Heart left ventricle (tissue), 16 donors: ENCODE results near the gene TBL1X. TPM values are rescaled to one million over a fixed set of nuclear protein-coding genes. Genes with fewer than 3 reads are reported as not detected.
"Not testable (repeated sequence)": the region's sequence is repeated elsewhere in the genome, so short reads cannot be mapped to it uniquely, and the experiment has no call there.

Source experiments
- ATAC-seq, 4 donors: fragments of 200-7000 bp; cut with Tn5 transposase; one replicate each; pipeline ENCODE4 v1.9.1; 2020 to 2022; ENCODE audit warnings: moderate library complexity in 4 of 4, mild to moderate bottlenecking in 3 of 4, moderate number of reproducible peaks in 1 of 4
- DNase-seq, 5 donors: peaks; one replicate each; pipeline ENCODE4 v3.0.0-alpha.2; 2020
- H3K27ac ChIP-seq, 12 donors: fragments of 200-600 bp; sonication (generic) in 4 of 12; one replicate each; pipeline versions ENCODE4 v1.5.0 to v1.8.0; 2016 to 2022; ENCODE audit warnings: mild to moderate bottlenecking in 2 of 12
- H3K27me3 ChIP-seq, 9 donors: fragments of 200-600 bp; sonication (generic) in 2 of 9; one replicate each; pipeline versions ENCODE4 v1.5.1 to v1.8.0; 2016 to 2022; ENCODE audit warnings: mild to moderate bottlenecking in 3 of 9
- H3K36me3 ChIP-seq, 9 donors: fragments of 200-600 bp; sonication (generic) in 2 of 9; one replicate each; pipeline versions ENCODE4 v1.5.0 to v1.8.0; 2018 to 2022; ENCODE audit warnings: mild to moderate bottlenecking in 2 of 9
- H3K4me1 ChIP-seq, 12 donors: fragments of 200-600 bp; sonication (generic) in 4 of 12; one replicate each; pipeline versions ENCODE4 v1.5.0 to v1.8.0; 2016 to 2022; ENCODE audit warnings: mild to moderate bottlenecking in 3 of 12
- H3K4me3 ChIP-seq, 12 donors: fragments of 200-600 bp; sonication (generic) in 4 of 12; one replicate each; pipeline versions ENCODE4 v1.5.0 to v1.8.0; 2017 to 2022; ENCODE audit warnings: mild to moderate bottlenecking in 9 of 12, moderate library complexity in 4 of 12
- H3K9me3 ChIP-seq, 12 donors: fragments of 200-600 bp; sonication (generic) in 4 of 12; one replicate each; pipeline versions ENCODE4 v1.5.0 to v1.8.0; 2016 to 2022; ENCODE audit warnings: mild to moderate bottlenecking in 1 of 12
- POLR2A ChIP-seq, 2 donors: fragments of 450-650 bp; IDR thresholded peaks; one replicate each; pipeline ENCODE4 v1.6.1; 2017; ENCODE audit warnings: antibody characterized with exemption in 2 of 2, mild to moderate bottlenecking in 2 of 2, moderate library complexity in 2 of 2
- WGBS, 4 donors: extraction: QIAGEN DNeasy Blood & Tissue Kit in 2 of 4; methylation state at CpG; one replicate each; pipeline versions ENCODE4 v1.1.5 to v1.1.7; 2013 to 2018; 5-methylcytosine and 5-hydroxymethylcytosine counted together
- intact Hi-C, 10 donors: fragments of 100-400 bp; cut with DNase I; formaldehyde crosslinking; loops; one replicate each; pipeline versions ENCODE4 v1.11.1 to v1.14.2; 2022
- polyA plus RNA-seq, 2 donors: library from polyadenylated mRNA; stranded (reverse); fragments of 200-250 nt; gene quantifications; one replicate each; pipeline ENCODE4 v1.2.3, GENCODE V29; 2013
- total RNA-seq, 9 donors: library from RNA; depleted of rRNA in 2 of 9; stranded (reverse); fragments of >200 nt in 2 of 9; fragmentation: NEBNext Ultra II Directional in 3 of 9; extraction: Animal tissue kit (Norgen Biotek cat#: 25700) in 3 of 9; gene quantifications; one replicate each; pipeline versions ENCODE4 v1.1.0 to v1.2.4, GENCODE V29; 2016 to 2023
- TF ChIP-seq, protein P1 (sequence below), 12 donors: fragments of 200-600 bp; sonication (generic) in 4 of 12; IDR thresholded peaks; one replicate each; pipeline versions ENCODE4 v1.5.0 to v1.8.0; 2018 to 2022; ENCODE audit warnings: antibody characterized with exemption in 12 of 12, mild to moderate bottlenecking in 5 of 12
- donor health status: ischemic (EF 13 %, LVEDD 7.1; RV severe dilation, severe dysfunction).
- donor health status: healthy with polysubstance abuse.
- donor health status: DM: no; HTN: yes; CAD: no.
- donor health status: DM: no; HTN: no; CAD: no.
- donor health status: ischemic (EF 25% LVEDD 6.9; RV normal size, moderate dysfunction).
- donor health status: ischemic (EF 25% LVEDD 5.7; RV mildly dilated, moderate dysfunction).
- donor health status: healthy.
- donor health status: DM: yes; HTN: yes; CAD: no.
- donor health status: ischemic (EF 35%, LVEDD 5.7; RV mildly dilated, moderate dysfunction).
- donor health status: nonischemic (EF 11% LVEDD 7.7; RV severe dilation, severe dysfunction).
- donor health status: DM: yes; HTN: yes; CAD: no.
- donor health status: PGD.
- donor health status: ischemic (EF 29% LVEDD 5.4; RV normal size, mild dysfunction).
- donor health status: nonischemic (EF 23%, LVEDD 6.1; RV moderate dilation, normal function).

Gene TBL1X
- total and polyA plus RNA-seq, 11 donors: 2.4 to 30.7 (median 9.7) TPM

DNA sequence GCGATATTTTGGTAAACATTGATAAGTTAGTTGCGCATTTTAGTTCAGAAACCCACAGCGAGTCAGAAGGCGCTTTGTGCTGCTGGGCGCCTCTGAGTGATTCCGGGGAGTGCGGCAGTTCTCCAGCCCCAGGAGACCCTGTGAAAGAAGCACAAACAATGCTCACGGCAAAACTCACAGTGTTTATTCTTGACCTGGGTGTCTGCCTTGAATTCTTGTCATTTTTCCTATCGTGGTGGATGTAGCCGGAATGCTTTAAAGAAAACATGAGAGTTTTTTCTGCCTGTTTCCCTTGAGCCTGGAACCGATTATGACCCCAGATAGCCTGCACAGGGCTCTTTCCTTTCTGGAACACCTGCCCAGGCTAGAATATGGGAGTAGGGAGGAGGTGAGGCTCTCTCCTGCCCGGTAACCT, 6.7 kb downstream of the TBL1X start:
- intact Hi-C loops: loop anchor here in 1 of 10 donors (10.0 kb wide), 1 partner anchor 53 kb away; no protein-coding TSS in a partner anchor
- no peak overlapping the region for H3K4me3 ChIP-seq
- peaks cover 0 to 36% (median 0%) of the 10 kb centered on the region in 9 donors for H3K27me3 ChIP-seq
- WGBS, 4 donors: 70 to 82% (median 79%) methylated on average over 12 of the region's 12 CpGs
- H3K9me3 ChIP-seq: no peaks in the 10 kb centered on the region
- H3K36me3 ChIP-seq: no peaks in the 10 kb centered on the region
- H3K4me1 ChIP-seq: peaks cover 0 to 11% (median 3%) of the 10 kb centered on the region in 12 donors
- H3K27ac ChIP-seq: no peak overlapping the region
- TF ChIP-seq POLR2A (IDR thresholded peaks at IDR 0.05): no peak
- TF ChIP-seq, protein P1, sequence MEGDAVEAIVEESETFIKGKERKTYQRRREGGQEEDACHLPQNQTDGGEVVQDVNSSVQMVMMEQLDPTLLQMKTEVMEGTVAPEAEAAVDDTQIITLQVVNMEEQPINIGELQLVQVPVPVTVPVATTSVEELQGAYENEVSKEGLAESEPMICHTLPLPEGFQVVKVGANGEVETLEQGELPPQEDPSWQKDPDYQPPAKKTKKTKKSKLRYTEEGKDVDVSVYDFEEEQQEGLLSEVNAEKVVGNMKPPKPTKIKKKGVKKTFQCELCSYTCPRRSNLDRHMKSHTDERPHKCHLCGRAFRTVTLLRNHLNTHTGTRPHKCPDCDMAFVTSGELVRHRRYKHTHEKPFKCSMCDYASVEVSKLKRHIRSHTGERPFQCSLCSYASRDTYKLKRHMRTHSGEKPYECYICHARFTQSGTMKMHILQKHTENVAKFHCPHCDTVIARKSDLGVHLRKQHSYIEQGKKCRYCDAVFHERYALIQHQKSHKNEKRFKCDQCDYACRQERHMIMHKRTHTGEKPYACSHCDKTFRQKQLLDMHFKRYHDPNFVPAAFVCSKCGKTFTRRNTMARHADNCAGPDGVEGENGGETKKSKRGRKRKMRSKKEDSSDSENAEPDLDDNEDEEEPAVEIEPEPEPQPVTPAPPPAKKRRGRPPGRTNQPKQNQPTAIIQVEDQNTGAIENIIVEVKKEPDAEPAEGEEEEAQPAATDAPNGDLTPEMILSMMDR (IDR thresholded peaks at IDR 0.05): no peak
- ATAC-seq (no peak), DNase-seq (no peak)

DNA sequence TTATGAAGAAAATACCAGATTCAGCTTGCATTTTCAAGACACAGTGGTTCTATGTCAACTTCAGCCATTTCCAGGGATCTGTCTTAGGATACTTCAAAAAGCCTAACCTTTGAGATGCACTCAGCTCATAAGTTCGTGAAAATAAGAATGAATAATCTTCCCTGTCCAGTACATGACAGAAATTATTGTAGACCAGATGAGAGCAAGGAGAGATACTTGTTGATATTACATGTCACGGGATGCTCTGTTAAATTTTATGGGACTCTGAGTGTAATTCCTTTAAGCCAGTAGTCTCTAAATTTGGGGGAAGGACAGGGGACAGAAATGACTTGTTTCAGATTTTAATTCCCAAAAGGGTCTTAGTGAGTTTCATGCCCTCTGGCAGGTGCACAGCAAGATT, 8.8 kb downstream of the TBL1X start:
- H3K27me3 ChIP-seq: peaks cover 0 to 17% (median 0%) of the 10 kb centered on the region in 9 donors
- H3K4me3 ChIP-seq: no peak overlapping the region
- DNase-seq (no peak), ATAC-seq (no peak)
- H3K27ac ChIP-seq: no peak overlapping the region
- H3K36me3 ChIP-seq: no peaks in the 10 kb centered on the region
- no peaks in the 10 kb centered on the region for H3K9me3 ChIP-seq
- TF ChIP-seq POLR2A (IDR thresholded peaks at IDR 0.05): no peak
- TF ChIP-seq, protein P1 (IDR thresholded peaks at IDR 0.05): no peak
- intact Hi-C loops: loop anchor here in 1 of 10 donors (10.0 kb wide), 1 partner anchor 51 kb away; no protein-coding TSS in a partner anchor
- H3K4me1 ChIP-seq: peaks cover 0 to 8% (median 0%) of the 10 kb centered on the region in 12 donors
- WGBS, 4 donors: 73 to 93% (median 89%) methylated on average over 2 of the region's 2 CpGs

DNA sequence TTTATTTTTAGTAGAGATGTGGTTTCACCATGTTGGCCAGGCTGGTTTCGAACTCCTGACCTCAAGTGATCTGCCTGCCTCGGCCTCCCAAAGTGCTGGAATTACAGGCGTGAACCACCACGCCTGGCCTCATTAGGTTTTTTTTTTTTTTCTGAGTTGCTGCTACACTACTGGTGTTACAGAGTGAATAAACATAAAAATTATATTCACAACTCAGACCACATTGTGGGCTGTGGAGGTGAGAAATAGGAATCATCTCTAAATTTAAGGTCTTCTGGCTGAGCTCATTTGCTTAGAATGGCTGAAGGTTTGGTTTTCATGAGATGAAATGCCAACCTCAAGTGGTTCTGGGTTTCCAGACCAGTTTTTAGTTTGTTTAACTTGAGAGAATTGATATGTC, 10.6 kb downstream of the TBL1X start:
- H3K4me1 ChIP-seq, H3K27ac ChIP-seq, H3K36me3 ChIP-seq, H3K9me3 ChIP-seq, H3K4me3 ChIP-seq, DNase-seq, ATAC-seq: not testable (repeated sequence)
- 79 to 99% (median 88%) methylated on average over 4 of the region's 4 CpGs for WGBS, 4 donors
- H3K27me3 ChIP-seq: peaks cover 0 to 17% (median 0%) of the 10 kb centered on the region in 9 donors
- intact Hi-C loops: loop anchor here in 1 of 10 donors (10.0 kb wide), 1 partner anchor 49 kb away; no protein-coding TSS in a partner anchor

DNA sequence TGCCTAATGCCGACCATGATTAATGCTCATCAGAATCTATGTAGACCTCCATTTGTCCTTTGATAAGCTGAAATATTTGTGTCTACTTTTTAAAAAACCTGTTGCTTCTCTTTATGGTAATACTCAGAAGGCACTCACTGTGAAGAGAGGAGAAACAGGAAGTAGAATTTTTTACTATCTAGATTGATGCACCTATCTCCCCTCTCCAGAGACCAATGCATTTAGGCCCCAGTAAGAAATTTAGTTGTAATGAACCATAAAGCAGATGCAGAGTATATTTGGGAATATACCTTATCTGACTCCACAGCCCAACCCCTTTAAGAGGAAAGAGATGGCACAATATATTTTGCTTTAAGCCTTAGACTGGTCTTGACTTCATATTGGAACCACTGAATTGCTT, 11.1 kb downstream of the TBL1X start:
- intact Hi-C loops: loop anchor here in 1 of 10 donors (10.0 kb wide), 1 partner anchor 49 kb away; no protein-coding TSS in a partner anchor
- no peak for TF ChIP-seq POLR2A (IDR thresholded peaks at IDR 0.05)
- TF ChIP-seq, protein P1 (IDR thresholded peaks at IDR 0.05): no peak
- 72 to 94% (median 85%) methylated on average over 1 of the region's 1 CpG for WGBS, 4 donors
- peaks cover 0 to 8% (median 0%) of the 10 kb centered on the region in 12 donors for H3K4me1 ChIP-seq
- no peak overlapping the region for H3K27ac ChIP-seq
- no peak for DNase-seq
- no peaks in the 10 kb centered on the region for H3K9me3 ChIP-seq
- H3K36me3 ChIP-seq: no peaks in the 10 kb centered on the region
- ATAC-seq: no peak
- H3K27me3 ChIP-seq: peaks cover 0 to 17% (median 0%) of the 10 kb centered on the region in 9 donors
- no peak overlapping the region for H3K4me3 ChIP-seq
